Neutrophil (primary cell): ENCODE measurements around the gene THRB.

Experiments
- H3K27ac ChIP-seq: fragments of 200-600 bp; sonication (generic); 2 replicates; pipeline ENCODE4 v1.5.1; 2016; ENCODE audit warnings: mild to moderate bottlenecking, moderate library complexity
- H3K27me3 ChIP-seq: fragments of 200-600 bp; sonication (generic); 2 replicates; pipeline ENCODE4 v1.6.0; 2016; ENCODE audit warnings: mild to moderate bottlenecking
- H3K36me3 ChIP-seq: fragments of 200-600 bp; sonication (generic); 2 replicates; pipeline ENCODE4 v1.5.1; 2017
- H3K4me1 ChIP-seq, 2 experiments: fragments of 200-600 bp in 1 of 2; sonication (generic) in 1 of 2; 1 replicate in 1 of 2; 2 replicates in 1 of 2; pipeline versions ENCODE4 v1.5.1 to v1.6.1; 2013 to 2016; ENCODE audit warnings: low read depth in 1 of 2, low read length in 1 of 2, mild to moderate bottlenecking in 1 of 2, moderate library complexity in 1 of 2; ENCODE audit not compliant: control insufficient read depth in 1 of 2, insufficient read depth in 1 of 2
- H3K4me3 ChIP-seq, 2 experiments: fragments of 200-600 bp in 1 of 2; sonication (generic) in 1 of 2; 1 replicate in 1 of 2; 2 replicates in 1 of 2; pipeline ENCODE4 v1.5.1; 2013 to 2016; ENCODE audit warnings: low read depth in 1 of 2, low read length in 1 of 2, mild to moderate bottlenecking in 1 of 2, moderate library complexity in 1 of 2
- H3K9me3 ChIP-seq: fragments of 200-600 bp; sonication (generic); 2 replicates; pipeline ENCODE4 v1.5.1; 2016
- TF ChIP-seq, protein P1 (sequence below): fragments of 200-600 bp; sonication (generic); IDR thresholded peaks from 2 replicates; pipeline ENCODE4 v1.5.1; 2016; ENCODE audit warnings: antibody characterized with exemption

Gene THRB

GRCh38 chr3:24237971-24238706 is 256.5 kb downstream of the THRB start:
- no peak overlapping the region for H3K27ac ChIP-seq
- peaks cover 33% of the 10 kb centered on the region for H3K27me3 ChIP-seq
- H3K4me3 ChIP-seq = no peak overlapping the region
- H3K9me3 ChIP-seq = no peaks in the 10 kb centered on the region
- TF ChIP-seq, protein P1, sequence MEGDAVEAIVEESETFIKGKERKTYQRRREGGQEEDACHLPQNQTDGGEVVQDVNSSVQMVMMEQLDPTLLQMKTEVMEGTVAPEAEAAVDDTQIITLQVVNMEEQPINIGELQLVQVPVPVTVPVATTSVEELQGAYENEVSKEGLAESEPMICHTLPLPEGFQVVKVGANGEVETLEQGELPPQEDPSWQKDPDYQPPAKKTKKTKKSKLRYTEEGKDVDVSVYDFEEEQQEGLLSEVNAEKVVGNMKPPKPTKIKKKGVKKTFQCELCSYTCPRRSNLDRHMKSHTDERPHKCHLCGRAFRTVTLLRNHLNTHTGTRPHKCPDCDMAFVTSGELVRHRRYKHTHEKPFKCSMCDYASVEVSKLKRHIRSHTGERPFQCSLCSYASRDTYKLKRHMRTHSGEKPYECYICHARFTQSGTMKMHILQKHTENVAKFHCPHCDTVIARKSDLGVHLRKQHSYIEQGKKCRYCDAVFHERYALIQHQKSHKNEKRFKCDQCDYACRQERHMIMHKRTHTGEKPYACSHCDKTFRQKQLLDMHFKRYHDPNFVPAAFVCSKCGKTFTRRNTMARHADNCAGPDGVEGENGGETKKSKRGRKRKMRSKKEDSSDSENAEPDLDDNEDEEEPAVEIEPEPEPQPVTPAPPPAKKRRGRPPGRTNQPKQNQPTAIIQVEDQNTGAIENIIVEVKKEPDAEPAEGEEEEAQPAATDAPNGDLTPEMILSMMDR = peak; percentile 30
- no peaks in the 10 kb centered on the region for H3K4me1 ChIP-seq
- H3K36me3 ChIP-seq = no peaks in the 10 kb centered on the region

- H3K9me3 ChIP-seq = no peaks in the 10 kb centered on the region
- TF ChIP-seq, protein P1 = no peak
- H3K27ac ChIP-seq = no peak overlapping the region
- H3K36me3 ChIP-seq = no peaks in the 10 kb centered on the region
- H3K4me3 ChIP-seq = no peak overlapping the region
- peaks cover 53% of the 10 kb centered on the region for H3K27me3 ChIP-seq
- peaks cover under 1 to 5% of the 10 kb centered on the region in 2 experiments for H3K4me1 ChIP-seq
These were observed 259.5 kb downstream of the THRB start for GRCh38 chr3:24235121-24235520.

DNA sequence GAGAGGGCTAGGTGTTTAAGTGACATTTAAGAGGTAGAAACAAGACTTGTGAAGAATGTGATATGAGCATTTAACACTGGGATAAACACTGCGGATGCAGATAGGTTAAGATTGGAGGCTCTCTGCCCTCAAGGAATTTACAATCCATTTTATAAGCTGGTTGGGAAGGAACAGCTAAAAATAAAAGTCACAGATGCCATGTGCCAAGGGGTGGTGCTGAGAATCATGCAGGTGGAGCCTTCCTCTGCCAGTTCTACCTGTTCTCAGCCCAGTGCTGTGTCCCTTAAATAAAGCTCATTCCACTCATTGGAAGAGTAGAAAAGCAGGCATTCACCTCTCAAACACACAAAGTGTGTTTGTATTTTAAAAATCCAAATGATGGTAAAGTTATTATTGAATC is 261.9 kb downstream of the THRB start:
- Histone ChIP-seq H3K4me1 (peaks cover 7 to 13% of the 10 kb centered on the region in 2 experiments), H3K4me3 (no peak overlapping the region), H3K9me3 (no peaks in the 10 kb centered on the region), H3K27me3 (peaks cover 67% of the 10 kb centered on the region), H3K36me3 (no peaks in the 10 kb centered on the region), H3K27ac (no peak overlapping the region)
- TF ChIP-seq, protein P1 = no peak

GRCh38 chr3:24229468-24230221 is 265.0 kb downstream of the THRB start:
- Histone ChIP-seq H3K9me3 (no peaks in the 10 kb centered on the region), H3K27me3 (peaks cover 63% of the 10 kb centered on the region), H3K4me1 (peaks cover 7 to 13% of the 10 kb centered on the region in 2 experiments), H3K4me3 (no peak overlapping the region), H3K36me3 (no peaks in the 10 kb centered on the region), H3K27ac (no peak overlapping the region)
- TF ChIP-seq, protein P1 = no peak

GRCh38 chr3:24227635-24228034 is 267.0 kb downstream of the THRB start:
- TF ChIP-seq, protein P1 = no peak
- peaks cover 53% of the 10 kb centered on the region for H3K27me3 ChIP-seq
- no peaks in the 10 kb centered on the region for H3K36me3 ChIP-seq
- no peak overlapping the region for H3K4me3 ChIP-seq
- H3K27ac ChIP-seq = no peak overlapping the region
- H3K4me1 ChIP-seq = peaks cover 7 to 13% of the 10 kb centered on the region in 2 experiments
- H3K9me3 ChIP-seq = no peaks in the 10 kb centered on the region
